BE2C (cell line): Measurements from ENCODE around the gene GABRQ. TPM values are rescaled to one million over a fixed set of nuclear protein-coding genes. Genes with fewer than 3 reads are reported as not detected.
A peak's percentile ranks its signal among the peaks of the same experiment; 100 is the strongest.

Source experiments
- DNase-seq: peaks from one replicate; pipeline ENCODE4 v3.0.0-alpha.2; 2020
- H3K27me3 ChIP-seq: fragments of 250-450 bp; sonication (Bioruptor Pico); 2 replicates; pipeline ENCODE4 v1.5.1; 2020; ENCODE audit warnings: mild to moderate bottlenecking
- H3K36me3 ChIP-seq: fragments of 250-450 bp; sonication (Bioruptor Pico); 2 replicates; pipeline ENCODE4 v1.5.1; 2020; ENCODE audit warnings: mild to moderate bottlenecking
- H3K4me1 ChIP-seq: fragments of 250-450 bp; sonication (Bioruptor Pico); 2 replicates; pipeline ENCODE4 v1.5.1; 2020
- H3K4me3 ChIP-seq: 2 replicates; pipeline ENCODE4 v1.5.1; 2011; ENCODE audit warnings: low read depth, low read length
- H3K9me3 ChIP-seq: fragments of 250-450 bp; sonication (Bioruptor Pico); 2 replicates; pipeline ENCODE4 v1.5.1; 2020
- polyA plus RNA-seq: library from polyadenylated mRNA; unstranded; fragments of >200 nt; gene quantifications from one replicate; pipeline ENCODE4 v1.2.1, GENCODE V29; 2012; ENCODE audit warnings: low read depth, missing spikeins; ENCODE audit not compliant: insufficient read length, insufficient read depth
- TF ChIP-seq, protein P1 (sequence below): IDR thresholded peaks from 2 replicates; pipeline ENCODE4 v1.5.1; 2012; ENCODE audit warnings: mild to moderate bottlenecking, low read depth, low read length

GABRQ gene
- polyA plus RNA-seq, result 0.28 TPM

DNA sequence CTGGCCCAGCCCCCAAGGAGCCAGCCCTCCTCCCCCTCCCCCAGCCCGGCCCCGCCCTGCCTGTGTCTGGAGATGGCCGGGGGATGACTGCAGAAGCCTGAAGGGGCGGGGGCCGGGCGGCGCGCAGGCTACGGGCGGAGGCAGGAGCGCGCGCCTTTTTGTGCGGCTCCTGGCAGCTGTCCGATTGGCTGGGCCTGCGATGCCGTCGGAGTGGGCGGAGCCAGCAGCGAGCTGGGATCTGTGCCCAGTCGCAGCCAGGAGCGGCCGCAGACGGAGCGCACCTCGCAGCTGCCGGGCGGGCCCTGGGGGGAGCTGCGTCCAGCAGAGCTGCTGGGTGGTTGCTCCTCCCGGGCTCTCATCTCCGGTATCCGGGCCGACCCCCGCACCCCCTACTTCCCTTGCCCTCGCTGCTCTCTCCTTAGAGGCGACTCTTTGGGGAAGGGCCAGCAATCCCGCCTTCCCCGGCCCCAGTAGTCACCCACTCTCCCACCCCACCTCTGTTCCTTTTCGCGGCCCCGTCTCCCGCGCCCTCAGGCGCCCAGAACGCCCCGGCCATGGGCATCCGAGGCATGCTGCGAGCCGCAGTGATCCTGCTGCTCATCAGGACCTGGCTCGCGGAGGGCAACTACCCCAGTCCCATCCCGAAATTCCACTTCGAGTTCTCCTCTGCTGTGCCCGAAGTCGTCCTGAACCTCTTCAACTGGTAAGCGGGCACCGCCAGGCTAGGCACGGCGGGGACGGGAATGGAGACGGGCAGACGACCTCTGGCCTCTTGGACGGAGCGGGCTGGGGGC, at the start of gene GABRQ:
TSS of gene GABRQ (plus strand) at position 247 of the 794 bp plus-strand sequence. CDS start at position 555, 308 bp downstream.
- Histone ChIP-seq H3K9me3 (no peaks in the 10 kb centered on the region), H3K36me3 (no peaks in the 10 kb centered on the region), H3K4me3 (peak within 1 kb of the TSS; percentile 59), H3K27me3 (no peaks in the 10 kb centered on the region), H3K4me1 (no peaks in the 10 kb centered on the region)
- TF ChIP-seq, protein P1, sequence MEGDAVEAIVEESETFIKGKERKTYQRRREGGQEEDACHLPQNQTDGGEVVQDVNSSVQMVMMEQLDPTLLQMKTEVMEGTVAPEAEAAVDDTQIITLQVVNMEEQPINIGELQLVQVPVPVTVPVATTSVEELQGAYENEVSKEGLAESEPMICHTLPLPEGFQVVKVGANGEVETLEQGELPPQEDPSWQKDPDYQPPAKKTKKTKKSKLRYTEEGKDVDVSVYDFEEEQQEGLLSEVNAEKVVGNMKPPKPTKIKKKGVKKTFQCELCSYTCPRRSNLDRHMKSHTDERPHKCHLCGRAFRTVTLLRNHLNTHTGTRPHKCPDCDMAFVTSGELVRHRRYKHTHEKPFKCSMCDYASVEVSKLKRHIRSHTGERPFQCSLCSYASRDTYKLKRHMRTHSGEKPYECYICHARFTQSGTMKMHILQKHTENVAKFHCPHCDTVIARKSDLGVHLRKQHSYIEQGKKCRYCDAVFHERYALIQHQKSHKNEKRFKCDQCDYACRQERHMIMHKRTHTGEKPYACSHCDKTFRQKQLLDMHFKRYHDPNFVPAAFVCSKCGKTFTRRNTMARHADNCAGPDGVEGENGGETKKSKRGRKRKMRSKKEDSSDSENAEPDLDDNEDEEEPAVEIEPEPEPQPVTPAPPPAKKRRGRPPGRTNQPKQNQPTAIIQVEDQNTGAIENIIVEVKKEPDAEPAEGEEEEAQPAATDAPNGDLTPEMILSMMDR, result no peak
- DNase-seq, result peak; percentile 88

DNA sequence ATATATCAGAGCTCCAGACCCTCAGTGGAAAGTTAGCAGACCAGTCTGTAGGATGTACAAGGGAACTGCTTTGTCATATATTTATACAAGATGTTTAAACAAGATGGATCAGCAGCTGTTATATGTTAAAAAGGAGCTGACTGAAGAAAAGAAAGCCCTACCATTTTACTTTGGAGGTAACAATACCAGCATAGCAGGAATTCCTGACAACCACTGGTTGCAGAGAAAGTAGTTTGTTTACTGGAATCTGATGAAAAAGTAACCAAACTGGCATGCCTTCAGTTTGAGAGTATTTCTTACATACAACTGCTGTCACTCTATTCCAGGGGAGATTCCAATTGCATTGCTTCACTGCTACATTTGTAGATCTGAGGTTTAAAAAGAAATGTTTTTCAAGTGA, 49.5 kb upstream of the GABRQ start:
- Histone ChIP-seq H3K36me3 (no peaks in the 10 kb centered on the region), H3K4me3 (no peak overlapping the region), H3K9me3 (no peaks in the 10 kb centered on the region), H3K4me1 (no peaks in the 10 kb centered on the region), H3K27me3 (no peaks in the 10 kb centered on the region)
- TF ChIP-seq, protein P1, result no peak
- DNase-seq, result no peak

DNA sequence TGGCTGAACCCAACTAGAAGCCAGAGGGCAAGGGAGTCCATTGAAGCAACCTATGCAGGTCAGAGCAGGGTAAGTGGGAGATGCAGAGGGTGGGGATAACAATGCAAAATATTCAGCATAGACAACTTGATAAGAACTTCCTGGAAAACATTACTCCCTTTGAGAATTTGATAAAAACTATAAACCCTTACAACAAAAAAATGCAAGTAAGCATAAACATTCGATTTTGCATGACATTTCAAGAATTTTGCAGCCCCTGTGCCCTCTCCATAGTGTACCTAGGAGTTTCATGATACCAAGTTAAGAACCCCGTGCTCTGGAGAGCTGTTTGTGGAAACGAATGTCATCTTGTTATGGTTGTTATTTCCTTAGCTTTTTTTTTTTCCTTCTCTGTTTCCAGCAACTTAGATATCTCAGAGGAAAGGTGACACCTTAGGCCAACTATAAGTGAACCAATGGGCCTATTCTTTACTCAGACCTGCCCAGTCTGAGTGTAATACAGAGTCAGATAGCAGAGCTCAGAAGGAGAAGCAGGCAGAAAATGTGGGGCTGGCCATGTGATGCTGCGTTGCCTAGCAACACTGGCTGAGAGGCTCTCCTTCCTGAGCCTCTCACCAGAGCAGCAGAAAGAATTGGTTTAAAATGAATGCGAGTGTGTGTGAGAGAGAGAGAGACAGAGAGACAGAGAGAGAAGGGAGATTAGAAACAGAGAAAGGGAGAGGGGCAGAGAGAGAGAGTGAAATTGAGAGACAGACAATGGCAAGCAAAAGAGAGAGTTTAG, 36.7 kb upstream of the GABRQ start:
- Histone ChIP-seq H3K27me3 (no peaks in the 10 kb centered on the region), H3K36me3 (no peaks in the 10 kb centered on the region), H3K9me3 (no peaks in the 10 kb centered on the region), H3K4me1 (no peaks in the 10 kb centered on the region), H3K4me3 (no peak overlapping the region)
- TF ChIP-seq, protein P1, result no peak
- DNase-seq, result no peak

DNA sequence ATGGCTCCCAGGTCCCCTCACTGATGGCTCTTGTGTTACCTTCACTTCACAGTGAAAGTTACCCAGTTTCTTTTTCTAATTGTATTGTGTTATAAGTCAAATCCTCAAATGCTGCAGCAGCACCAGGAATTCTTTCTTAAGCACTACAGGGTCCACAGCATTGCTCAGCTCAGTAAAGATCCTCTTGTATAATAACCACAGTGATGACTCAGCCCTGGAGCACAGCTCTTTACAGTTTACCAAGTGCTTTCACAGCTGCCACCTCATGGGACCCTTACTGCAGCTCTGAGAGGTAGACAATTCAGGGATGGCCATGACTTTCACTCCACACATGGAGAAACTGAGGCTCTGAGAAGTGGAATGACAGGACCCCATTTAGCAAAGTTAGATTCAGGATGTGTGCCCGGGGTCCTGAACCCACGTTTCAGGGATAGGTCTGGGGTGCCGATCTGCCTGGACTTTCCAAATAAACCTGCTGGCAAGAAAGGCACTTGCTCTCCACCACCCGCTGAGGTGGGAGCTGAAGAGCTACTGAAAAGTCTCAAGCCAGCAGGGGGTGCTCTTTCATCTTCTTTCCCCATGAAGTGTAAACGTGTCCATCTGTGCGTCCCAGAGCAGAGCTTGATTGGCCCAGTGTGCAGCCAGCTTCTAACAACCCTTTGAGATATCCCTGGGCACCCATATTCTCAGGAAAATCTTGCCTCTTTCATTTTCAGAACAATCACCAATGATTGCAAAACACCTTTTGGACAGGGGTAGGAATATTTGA, 35.7 kb upstream of the GABRQ start:
- Histone ChIP-seq H3K9me3 (no peaks in the 10 kb centered on the region), H3K4me3 (no peak overlapping the region), H3K36me3 (no peaks in the 10 kb centered on the region), H3K4me1 (no peaks in the 10 kb centered on the region), H3K27me3 (no peaks in the 10 kb centered on the region)
- peak; percentile 40 for DNase-seq
- TF ChIP-seq, protein P1, result peak; percentile 41

DNA sequence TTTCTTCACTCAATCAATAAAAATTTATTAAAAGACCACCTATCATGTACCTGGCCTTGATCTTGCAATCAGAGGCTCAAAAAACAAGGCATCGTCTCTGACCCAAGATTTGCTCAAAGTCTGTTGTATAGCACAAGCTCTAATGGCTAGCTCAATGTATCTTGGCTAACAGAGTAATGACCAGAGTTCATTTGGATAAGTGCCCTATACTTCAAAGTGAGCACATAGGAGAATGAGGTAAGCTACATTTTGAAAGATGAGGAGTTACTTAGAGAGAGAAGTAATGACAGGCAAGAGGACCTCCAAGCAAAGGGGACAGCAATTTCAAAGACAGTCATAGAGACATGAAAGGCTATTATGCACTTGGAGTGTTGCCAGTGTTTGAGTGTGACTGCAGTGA, 22.9 kb upstream of the GABRQ start:
- Histone ChIP-seq H3K9me3 (no peaks in the 10 kb centered on the region), H3K4me1 (no peaks in the 10 kb centered on the region), H3K27me3 (no peaks in the 10 kb centered on the region), H3K36me3 (no peaks in the 10 kb centered on the region), H3K4me3 (no peak overlapping the region)
- DNase-seq, result no peak
- TF ChIP-seq, protein P1, result no peak
